ENCODE results near the gene HMOX1. TPM values are rescaled to one million over a fixed set of nuclear protein-coding genes. Genes with fewer than 3 reads are reported as not detected.

HMOX1 gene
- total RNA-seq, 3 donors from 2014 or later: 11.5 to 38.6 (median 21.3) TPM

DNA sequence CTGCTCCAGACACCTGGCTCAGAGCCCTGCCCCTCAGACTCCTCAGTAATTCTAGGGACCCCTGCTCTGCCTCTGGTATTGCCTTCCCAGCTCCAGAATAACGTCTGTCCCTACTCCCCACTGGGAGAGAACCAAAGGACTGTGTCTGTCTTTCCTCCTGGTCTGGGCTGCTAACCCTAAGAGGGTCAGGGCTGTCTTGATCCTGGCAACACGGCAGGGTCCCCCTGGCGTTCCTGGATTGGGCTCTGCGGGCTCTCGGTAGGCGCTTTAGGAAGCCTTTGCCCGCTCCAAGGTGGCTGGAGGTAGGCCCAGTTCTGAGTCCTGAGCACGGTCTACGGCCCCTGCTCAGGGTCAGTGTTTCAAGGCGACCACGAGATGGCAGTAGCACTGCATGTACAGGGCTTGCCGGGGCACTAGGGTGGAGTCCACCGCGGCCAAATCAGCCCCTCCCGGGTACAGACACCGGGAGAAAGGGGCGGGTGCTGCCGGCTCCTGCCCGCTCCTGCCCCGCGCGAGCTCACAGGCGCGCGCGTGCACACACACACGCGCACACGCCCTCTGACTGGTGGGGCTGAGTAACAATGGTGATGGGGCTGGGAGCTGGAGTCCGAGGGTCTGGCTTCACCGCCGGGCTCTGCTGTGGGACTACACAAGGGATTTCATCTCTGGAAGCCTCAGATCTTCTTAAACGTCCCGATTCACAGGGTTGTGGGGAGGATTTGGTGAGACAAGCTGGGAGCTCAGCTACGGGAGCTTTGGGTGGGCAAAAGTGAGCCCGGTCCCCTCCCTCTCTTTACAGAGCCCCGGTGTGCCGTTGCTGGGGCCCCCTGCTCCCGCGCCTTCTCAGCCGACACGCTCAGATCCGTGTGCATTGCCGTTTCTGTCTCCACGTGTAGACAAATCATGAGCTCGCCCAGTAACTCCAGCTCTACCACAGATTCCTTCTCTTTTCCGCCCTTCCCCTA is 30.1 kb upstream of the HMOX1 start:
- intact Hi-C loops (cut with DNase I; ENCODE audit: low total_unique reads): no loop called here
- H3K4me1 ChIP-seq: peaks cover 0 to 8% of the 10 kb centered on the region in 2 donors
- H3K27ac ChIP-seq: peak overlapping the region; percentile 56 to 74

DNA sequence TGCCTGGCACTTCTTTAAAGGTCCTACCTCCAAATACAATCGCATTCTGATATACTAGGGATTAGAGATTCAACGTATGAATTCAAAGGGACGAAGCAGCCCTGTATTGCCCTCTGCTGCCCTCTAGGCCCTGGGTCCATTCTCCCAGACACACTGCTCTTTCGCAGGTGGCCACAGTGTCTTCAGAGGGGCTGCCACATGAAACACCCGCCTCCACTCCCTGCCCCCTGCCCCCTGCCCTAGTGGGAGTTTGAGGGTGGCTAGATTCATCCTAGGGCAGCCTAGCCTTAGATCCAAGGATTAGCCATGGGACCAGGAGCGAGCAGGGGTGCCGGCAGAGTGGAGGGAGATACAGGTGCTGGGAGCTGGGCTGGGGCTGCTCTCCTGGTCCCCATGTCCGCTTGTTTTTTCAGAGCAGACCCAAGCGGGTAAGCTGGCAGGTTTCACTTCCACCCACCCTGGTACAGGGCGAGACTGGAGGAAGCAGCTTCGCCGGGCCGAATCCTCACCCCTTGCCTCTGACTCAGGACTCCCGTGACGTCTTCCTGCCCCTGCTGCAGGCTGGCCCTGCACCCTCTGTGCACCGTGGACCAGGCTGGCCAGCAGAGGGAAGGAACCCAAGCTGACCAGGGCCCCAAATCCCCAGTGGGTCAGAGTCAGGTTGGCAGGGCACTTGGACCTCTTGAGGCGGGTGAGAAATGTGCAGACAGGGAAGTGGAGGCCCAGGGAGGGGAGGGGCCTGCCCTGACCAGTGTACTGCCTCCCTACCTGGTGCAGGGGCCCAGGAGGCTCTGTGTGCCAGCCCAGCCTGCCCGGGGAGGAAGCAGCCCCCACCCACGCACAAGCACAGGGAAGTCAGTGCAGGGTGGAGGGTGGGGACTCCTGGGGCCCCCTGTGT is 28.4 kb upstream of the HMOX1 start:
- peaks cover 0 to 8% of the 10 kb centered on the region in 2 donors for H3K4me1 ChIP-seq
- H3K36me3 ChIP-seq: no peaks in the 10 kb centered on the region
- no peaks in the 10 kb centered on the region for H3K27me3 ChIP-seq
- intact Hi-C loops (cut with DNase I; ENCODE audit: low total_unique reads): no loop called here
- no peak overlapping the region for H3K4me3 ChIP-seq
- TF ChIP-seq POLR2A (IDR thresholded peaks at IDR 0.05): no peak
- TF ChIP-seq, protein P1, sequence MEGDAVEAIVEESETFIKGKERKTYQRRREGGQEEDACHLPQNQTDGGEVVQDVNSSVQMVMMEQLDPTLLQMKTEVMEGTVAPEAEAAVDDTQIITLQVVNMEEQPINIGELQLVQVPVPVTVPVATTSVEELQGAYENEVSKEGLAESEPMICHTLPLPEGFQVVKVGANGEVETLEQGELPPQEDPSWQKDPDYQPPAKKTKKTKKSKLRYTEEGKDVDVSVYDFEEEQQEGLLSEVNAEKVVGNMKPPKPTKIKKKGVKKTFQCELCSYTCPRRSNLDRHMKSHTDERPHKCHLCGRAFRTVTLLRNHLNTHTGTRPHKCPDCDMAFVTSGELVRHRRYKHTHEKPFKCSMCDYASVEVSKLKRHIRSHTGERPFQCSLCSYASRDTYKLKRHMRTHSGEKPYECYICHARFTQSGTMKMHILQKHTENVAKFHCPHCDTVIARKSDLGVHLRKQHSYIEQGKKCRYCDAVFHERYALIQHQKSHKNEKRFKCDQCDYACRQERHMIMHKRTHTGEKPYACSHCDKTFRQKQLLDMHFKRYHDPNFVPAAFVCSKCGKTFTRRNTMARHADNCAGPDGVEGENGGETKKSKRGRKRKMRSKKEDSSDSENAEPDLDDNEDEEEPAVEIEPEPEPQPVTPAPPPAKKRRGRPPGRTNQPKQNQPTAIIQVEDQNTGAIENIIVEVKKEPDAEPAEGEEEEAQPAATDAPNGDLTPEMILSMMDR (IDR thresholded peaks at IDR 0.05): no peak
- TF ChIP-seq POLR2AphosphoS5 (IDR thresholded peaks at IDR 0.05): no peak
- H3K9me3 ChIP-seq: no peaks in the 10 kb centered on the region
- peak overlapping the region in 1 of 2 donors; percentile 63 for H3K27ac ChIP-seq
- DNase-seq (ENCODE audit: low spot score in 2 of 2): no peak

More for the DNA sequence above, 30.1 kb upstream of the HMOX1 start:
- peak overlapping the region; percentile 49 to 78 (median 54) for H3K4me3 ChIP-seq
- no peak for TF ChIP-seq POLR2A (IDR thresholded peaks at IDR 0.05)
- TF ChIP-seq, protein P1 (IDR thresholded peaks at IDR 0.05): peak; percentile 77 to 93 (median 90)
- TF ChIP-seq POLR2AphosphoS5 (IDR thresholded peaks at IDR 0.05): peak; percentile 61 to 84 (median 70)
- no peaks in the 10 kb centered on the region for H3K36me3 ChIP-seq
- DNase-seq (ENCODE audit: low spot score in 2 of 2): peak; percentile 85 to 91
- no peaks in the 10 kb centered on the region for H3K27me3 ChIP-seq
- no peaks in the 10 kb centered on the region for H3K9me3 ChIP-seq

DNA sequence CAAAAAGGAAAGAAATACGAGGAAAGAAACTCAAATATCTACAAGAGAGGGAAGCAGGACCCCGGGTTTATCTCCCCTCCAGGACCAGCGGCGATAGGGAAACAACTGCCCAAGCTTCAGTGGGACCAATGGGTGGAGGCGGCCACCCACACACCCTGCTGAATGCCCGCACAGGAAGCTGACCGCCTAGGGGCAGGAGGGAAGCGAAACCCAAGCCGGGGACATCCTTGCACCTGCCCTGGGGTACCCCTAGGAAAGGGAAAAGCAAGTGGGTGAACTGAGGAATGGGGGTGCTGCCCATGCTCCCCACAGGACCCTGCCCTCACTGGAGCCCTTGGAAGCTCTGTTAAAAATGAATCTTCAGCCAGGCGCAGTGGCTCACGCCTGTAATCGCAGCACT is 27.6 kb upstream of the HMOX1 start:
- no peak for TF ChIP-seq POLR2AphosphoS5 (IDR thresholded peaks at IDR 0.05)
- no peak for TF ChIP-seq POLR2A (IDR thresholded peaks at IDR 0.05)
- TF ChIP-seq, protein P1 (IDR thresholded peaks at IDR 0.05): no peak
- H3K4me3 ChIP-seq: no peak overlapping the region
- intact Hi-C loops (cut with DNase I; ENCODE audit: low total_unique reads): no loop called here

DNA sequence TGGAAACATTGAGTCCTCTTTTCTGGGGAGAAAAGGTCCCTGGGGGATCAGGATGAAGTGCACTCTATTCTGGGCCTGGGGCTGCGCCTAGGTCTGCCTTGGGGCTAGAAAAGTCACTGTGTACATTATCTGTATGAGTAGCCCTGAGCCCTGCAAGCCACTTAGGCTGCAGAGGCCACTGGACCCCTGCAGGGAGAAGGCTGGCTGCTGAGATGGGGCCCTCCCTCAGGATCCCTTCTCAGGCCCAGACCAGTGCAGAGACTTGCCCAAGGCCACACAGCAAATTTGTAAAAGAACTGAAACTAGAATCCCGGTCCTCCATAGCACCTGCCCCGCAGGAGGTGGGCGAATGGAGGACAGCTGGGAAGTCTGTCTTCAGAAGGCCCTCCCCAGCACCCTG is 26.8 kb upstream of the HMOX1 start:
- no peaks in the 10 kb centered on the region for H3K27me3 ChIP-seq
- no peak overlapping the region for H3K27ac ChIP-seq
- H3K4me1 ChIP-seq: peaks cover 0 to 8% of the 10 kb centered on the region in 2 donors
- DNase-seq (ENCODE audit: low spot score in 2 of 2): no peak
- intact Hi-C loops (cut with DNase I; ENCODE audit: low total_unique reads): no loop called here
- no peaks in the 10 kb centered on the region for H3K9me3 ChIP-seq
- TF ChIP-seq POLR2A (IDR thresholded peaks at IDR 0.05) (no peak), POLR2AphosphoS5 (IDR thresholded peaks at IDR 0.05) (no peak)
- TF ChIP-seq, protein P1 (IDR thresholded peaks at IDR 0.05): no peak
- H3K36me3 ChIP-seq: no peaks in the 10 kb centered on the region
- H3K4me3 ChIP-seq: no peak overlapping the region

More for the DNA sequence above, 27.6 kb upstream of the HMOX1 start:
- H3K9me3 ChIP-seq: no peaks in the 10 kb centered on the region
- H3K36me3 ChIP-seq: no peaks in the 10 kb centered on the region
- DNase-seq (ENCODE audit: low spot score in 2 of 2): no peak
- no peak overlapping the region for H3K27ac ChIP-seq
- H3K4me1 ChIP-seq: peaks cover 0 to 8% of the 10 kb centered on the region in 2 donors
- no peaks in the 10 kb centered on the region for H3K27me3 ChIP-seq

Measured in breast epithelium (tissue), 4 donors.